Thyroid gland (tissue), 4 donors: ENCODE measurements around the gene COL9A3. TPM values are rescaled to one million over a fixed set of nuclear protein-coding genes. Genes with fewer than 3 reads are reported as not detected.

Experiments used
- DNase-seq, 2 donors: peaks; one replicate each; pipeline ENCODE4 v3.0.0-alpha.2; 2019
- H3K27ac ChIP-seq, 3 donors: fragments of 200-600 bp; sonication (generic); 1 replicate in 2 of 3; 2 replicates in 1 of 3; pipeline ENCODE4 v1.5.1; 2016 to 2019; ENCODE audit warnings: mild to moderate bottlenecking in 1 of 3, moderate library complexity in 1 of 3
- H3K27me3 ChIP-seq: fragments of 200-600 bp; sonication (generic); one replicate; pipeline ENCODE4 v1.5.1; 2019
- H3K36me3 ChIP-seq, 2 donors: fragments of 200-600 bp; sonication (generic); one replicate each; pipeline ENCODE4 v1.5.1; 2016 to 2019
- H3K4me1 ChIP-seq, 2 donors: fragments of 200-600 bp; sonication (generic); one replicate each; pipeline ENCODE4 v1.5.1; 2017 to 2019
- H3K4me3 ChIP-seq, 3 donors: fragments of 200-600 bp; sonication (generic); replicated peaks in 1 of 3; 1 replicate in 2 of 3; 2 replicates in 1 of 3; pipeline ENCODE4 v1.5.1; 2016; ENCODE audit warnings: mild to moderate bottlenecking in 1 of 3
- H3K9me3 ChIP-seq: fragments of 200-600 bp; sonication (generic); one replicate; pipeline ENCODE4 v1.5.1; 2017
- POLR2A ChIP-seq, 2 donors: fragments of 450-650 bp; IDR thresholded peaks; one replicate each; pipeline ENCODE4 v1.6.1; 2017; ENCODE audit warnings: antibody characterized with exemption in 2 of 2, mild to moderate bottlenecking in 2 of 2, moderate library complexity in 1 of 2
- WGBS, 2 donors: methylation state at CpG; one replicate each; pipeline ENCODE4 v1.1.5; 2017; 5-methylcytosine and 5-hydroxymethylcytosine counted together
- intact Hi-C: fragments of 100-400 bp; cut with DNase I; formaldehyde crosslinking; loops from one replicate; pipeline ENCODE4 v1.15.1; 2023
- total RNA-seq, 4 donors: library from RNA; depleted of rRNA; stranded (reverse); fragments of >200 nt; gene quantifications; one replicate each; pipeline ENCODE4 v1.2.3, GENCODE V29; 2016
- TF ChIP-seq, protein P1 (sequence below), 6 experiments: fragments of 200-600 bp in 3 of 6; fragments of 450-650 bp in 3 of 6; sonication (generic) in 3 of 6; IDR thresholded peaks; one replicate each; pipeline ENCODE4 v1.5.1; 2016 to 2019; ENCODE audit warnings: antibody characterized with exemption in 6 of 6, mild to moderate bottlenecking in 2 of 6, inconsistent platforms in 1 of 6, moderate library complexity in 1 of 6

COL9A3 gene
- total RNA-seq, 4 donors from 2014 or later, result 5.3 to 113 (median 62.8) TPM

DNA sequence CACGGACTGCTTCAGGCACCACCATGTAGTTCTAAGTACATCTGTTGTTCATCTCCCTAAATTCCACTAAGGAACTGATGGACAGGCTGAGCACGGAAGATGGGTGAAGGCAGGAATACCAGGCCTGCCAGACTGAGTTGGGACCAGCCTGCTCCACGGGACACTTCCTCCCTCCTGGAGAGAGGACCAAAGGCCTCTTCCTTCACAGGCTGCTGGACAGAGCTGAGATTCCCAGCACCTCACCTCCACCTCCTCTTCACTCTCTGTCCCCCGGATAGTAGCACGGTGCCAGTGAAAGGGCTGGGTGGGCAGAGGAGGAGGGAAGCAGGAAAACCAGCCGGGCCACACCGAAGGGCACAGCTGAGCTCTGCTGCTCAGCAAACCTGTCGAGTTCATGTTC lies 67.7 kb downstream of the COL9A3 start:
- Histone ChIP-seq H3K27ac (no peak overlapping the region), H3K36me3 (peaks cover 33 to 40% of the 10 kb centered on the region in 2 donors), H3K9me3 (no peaks in the 10 kb centered on the region), H3K4me3 (no peak overlapping the region), H3K4me1 (peaks cover 0 to 3% of the 10 kb centered on the region in 2 donors), H3K27me3 (no peaks in the 10 kb centered on the region)
- DNase-seq, result no peak
- TF ChIP-seq, protein P1, sequence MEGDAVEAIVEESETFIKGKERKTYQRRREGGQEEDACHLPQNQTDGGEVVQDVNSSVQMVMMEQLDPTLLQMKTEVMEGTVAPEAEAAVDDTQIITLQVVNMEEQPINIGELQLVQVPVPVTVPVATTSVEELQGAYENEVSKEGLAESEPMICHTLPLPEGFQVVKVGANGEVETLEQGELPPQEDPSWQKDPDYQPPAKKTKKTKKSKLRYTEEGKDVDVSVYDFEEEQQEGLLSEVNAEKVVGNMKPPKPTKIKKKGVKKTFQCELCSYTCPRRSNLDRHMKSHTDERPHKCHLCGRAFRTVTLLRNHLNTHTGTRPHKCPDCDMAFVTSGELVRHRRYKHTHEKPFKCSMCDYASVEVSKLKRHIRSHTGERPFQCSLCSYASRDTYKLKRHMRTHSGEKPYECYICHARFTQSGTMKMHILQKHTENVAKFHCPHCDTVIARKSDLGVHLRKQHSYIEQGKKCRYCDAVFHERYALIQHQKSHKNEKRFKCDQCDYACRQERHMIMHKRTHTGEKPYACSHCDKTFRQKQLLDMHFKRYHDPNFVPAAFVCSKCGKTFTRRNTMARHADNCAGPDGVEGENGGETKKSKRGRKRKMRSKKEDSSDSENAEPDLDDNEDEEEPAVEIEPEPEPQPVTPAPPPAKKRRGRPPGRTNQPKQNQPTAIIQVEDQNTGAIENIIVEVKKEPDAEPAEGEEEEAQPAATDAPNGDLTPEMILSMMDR (IDR thresholded peaks at IDR 0.05), result no peak
- TF ChIP-seq POLR2A (IDR thresholded peaks at IDR 0.05), result no peak
- intact Hi-C loops, result no loop called here
- 67% methylated on average over 8 of the region's 8 CpGs for WGBS, 2 donors

DNA sequence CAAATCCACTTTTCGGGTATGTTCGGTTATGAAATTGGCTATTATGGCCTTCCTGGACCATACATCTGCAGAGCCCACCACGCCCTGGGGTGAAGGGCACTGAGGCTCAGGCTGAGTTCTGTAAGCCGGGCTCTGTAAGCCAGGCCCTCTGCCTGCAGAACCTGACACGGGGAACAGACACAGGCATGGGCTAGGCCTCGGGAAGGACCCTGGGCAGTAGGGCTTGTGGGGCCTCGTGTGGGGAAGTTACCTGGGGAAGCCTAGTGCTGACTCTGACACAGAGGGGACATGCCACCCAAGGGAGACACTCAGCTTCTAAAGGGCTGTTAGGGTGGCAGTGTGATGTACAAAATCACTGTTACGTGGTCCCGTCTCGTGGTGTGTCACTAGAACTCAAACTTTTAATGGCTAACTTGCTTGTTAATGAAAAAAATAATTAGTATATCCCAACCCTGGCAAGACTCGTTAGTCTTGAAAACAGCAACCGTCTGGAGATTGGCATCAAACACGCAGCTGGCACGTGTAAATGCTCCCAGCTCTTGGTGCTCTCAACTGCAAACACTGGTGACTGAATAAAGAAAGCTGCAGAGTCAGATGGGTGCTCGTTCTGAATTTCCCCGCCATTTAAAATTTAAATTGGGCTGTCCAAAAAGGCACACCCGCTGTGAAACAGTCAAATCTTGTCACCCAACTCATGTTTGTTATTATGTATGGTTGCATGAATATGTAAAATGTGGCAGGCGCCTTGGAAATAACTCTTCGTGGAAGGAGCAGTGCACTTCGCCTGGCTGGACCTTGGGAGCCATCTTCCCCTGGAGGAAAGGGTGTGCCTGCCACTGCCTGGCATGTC lies 68.4 kb downstream of the COL9A3 start:
- Histone ChIP-seq H3K27ac (no peak overlapping the region), H3K9me3 (no peaks in the 10 kb centered on the region), H3K4me3 (no peak overlapping the region), H3K4me1 (peaks cover 0 to 3% of the 10 kb centered on the region in 2 donors), H3K36me3 (peaks cover 38 to 47% of the 10 kb centered on the region in 2 donors), H3K27me3 (no peaks in the 10 kb centered on the region)
- no peak for TF ChIP-seq POLR2A (IDR thresholded peaks at IDR 0.05)
- TF ChIP-seq, protein P1 (IDR thresholded peaks at IDR 0.05), result no peak
- intact Hi-C loops, result no loop called here
- DNase-seq, result no peak
- 90 to 91% methylated on average over 20 of the region's 20 CpGs for WGBS, 2 donors

DNA sequence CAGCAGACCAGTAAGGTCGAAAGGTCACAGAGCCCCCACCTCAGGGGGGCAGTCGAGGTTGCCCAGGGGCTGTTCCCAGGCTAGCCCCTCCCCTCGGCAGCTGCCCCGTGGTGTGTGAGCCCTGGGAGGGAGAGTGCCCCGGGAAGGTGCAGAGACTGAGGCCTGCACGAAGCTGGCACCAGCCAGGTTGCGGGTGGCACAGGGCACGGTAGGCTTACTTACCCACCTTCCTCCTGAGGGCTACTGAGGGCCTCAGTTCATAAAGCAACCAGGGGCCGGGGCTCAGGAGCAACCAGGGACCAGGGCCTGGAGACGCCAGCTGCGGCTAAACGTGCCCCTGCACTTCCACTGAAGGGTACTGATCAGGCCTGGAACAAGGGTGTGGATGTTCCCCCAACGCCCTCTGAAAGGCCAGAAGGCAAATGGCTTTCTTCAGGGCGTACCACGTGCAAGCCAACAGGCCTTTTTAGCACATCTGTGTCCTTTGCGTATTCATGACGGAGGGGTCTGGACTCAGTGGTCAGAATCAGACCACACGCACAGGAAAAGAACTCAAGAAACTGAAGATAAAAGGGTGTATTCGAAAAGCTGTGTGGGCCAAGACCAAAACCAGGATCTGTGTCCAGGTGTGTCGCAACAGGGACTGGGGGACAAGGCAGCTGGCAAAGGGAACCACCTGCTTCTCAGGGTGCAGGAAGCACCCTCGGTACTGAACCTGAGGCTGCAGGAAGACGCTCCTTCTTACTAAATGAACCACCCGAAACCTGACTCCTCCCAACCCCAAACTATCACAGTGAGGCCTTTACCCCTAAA lies 69.3 kb downstream of the COL9A3 start:
- WGBS, 2 donors, result 88 to 93% methylated on average over 18 of the region's 23 CpGs
- no peaks in the 10 kb centered on the region for H3K27me3 ChIP-seq
- H3K4me3 ChIP-seq, result no peak overlapping the region
- peaks cover 0 to 3% of the 10 kb centered on the region in 2 donors for H3K4me1 ChIP-seq
- intact Hi-C loops, result no loop called here
- TF ChIP-seq, protein P1 (IDR thresholded peaks at IDR 0.05), result no peak
- no peak for TF ChIP-seq POLR2A (IDR thresholded peaks at IDR 0.05)
- DNase-seq, result no peak
- H3K36me3 ChIP-seq, result peaks cover 43 to 50% of the 10 kb centered on the region in 2 donors
- H3K9me3 ChIP-seq, result no peaks in the 10 kb centered on the region
- no peak overlapping the region for H3K27ac ChIP-seq

- Histone ChIP-seq H3K4me1 (peaks cover 0 to 3% of the 10 kb centered on the region in 2 donors), H3K9me3 (no peaks in the 10 kb centered on the region), H3K27me3 (no peaks in the 10 kb centered on the region), H3K27ac (no peak overlapping the region), H3K4me3 (no peak overlapping the region), H3K36me3 (peaks cover 43 to 50% of the 10 kb centered on the region in 2 donors)
- no peak for DNase-seq
- intact Hi-C loops, result no loop called here
- 88 to 90% methylated on average over 6 to 7 of the region's 7 CpGs for WGBS, 2 donors
- TF ChIP-seq, protein P1 (IDR thresholded peaks at IDR 0.05), result no peak
- TF ChIP-seq POLR2A (IDR thresholded peaks at IDR 0.05), result no peak
Observed at GRCh38 chr20:62886709-62887058, 69.8 kb downstream of the COL9A3 start.
